Activated CD4-positive, alpha-beta T cell treated with anti-CD3 and anti-CD28 coated beads, Interleukin-2, amount 50 U/mL, for 48 hours (primary cell): ENCODE results near the gene NEXN.
A peak's percentile ranks its signal among the peaks of the same experiment; 100 is the strongest.

ENCODE experiments used
- DNase-seq, 2 experiments: peaks; one replicate each; pipeline ENCODE4 v3.0.0-alpha.2; 2020

The NEXN gene

DNA sequence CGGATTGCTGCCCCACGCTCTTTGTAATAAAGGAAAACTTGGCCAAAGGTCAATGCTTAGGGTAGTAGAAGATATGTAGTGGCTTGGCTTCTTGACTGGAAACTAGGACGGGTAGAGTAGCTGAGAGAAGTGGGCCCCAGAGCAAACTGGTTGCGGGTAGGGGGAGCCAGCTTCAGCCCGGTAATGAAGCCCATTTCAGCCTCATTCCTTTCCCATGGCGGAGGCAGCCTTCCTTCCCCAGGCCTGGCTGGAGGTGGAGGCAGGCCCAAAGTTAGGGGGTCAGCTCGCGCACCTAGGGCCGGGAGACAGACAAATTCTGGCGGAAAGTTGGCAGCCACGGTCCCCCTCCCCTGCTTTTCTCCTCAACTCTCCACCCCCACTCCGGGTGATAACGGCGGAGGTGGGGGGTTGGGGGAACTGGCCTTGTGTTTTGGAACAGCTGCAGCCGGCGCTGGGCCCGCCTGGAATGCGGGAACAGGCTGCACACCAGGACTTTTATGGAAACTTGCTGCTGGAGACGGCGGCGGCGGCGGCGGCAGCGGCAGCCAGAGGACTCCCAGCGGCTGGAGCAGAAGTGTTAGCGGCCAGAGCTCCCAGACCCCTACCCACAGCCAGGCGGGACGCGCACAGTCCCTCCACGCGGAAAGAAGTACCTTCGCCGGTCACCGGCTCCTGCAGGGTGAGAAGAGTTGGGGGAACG, at the start of gene NEXN:
TSS of gene NEXN (plus strand) at position 544 of the 700 bp plus-strand sequence. CDS start 27,483 bp downstream, outside the sequence.
- no peak for DNase-seq

DNA sequence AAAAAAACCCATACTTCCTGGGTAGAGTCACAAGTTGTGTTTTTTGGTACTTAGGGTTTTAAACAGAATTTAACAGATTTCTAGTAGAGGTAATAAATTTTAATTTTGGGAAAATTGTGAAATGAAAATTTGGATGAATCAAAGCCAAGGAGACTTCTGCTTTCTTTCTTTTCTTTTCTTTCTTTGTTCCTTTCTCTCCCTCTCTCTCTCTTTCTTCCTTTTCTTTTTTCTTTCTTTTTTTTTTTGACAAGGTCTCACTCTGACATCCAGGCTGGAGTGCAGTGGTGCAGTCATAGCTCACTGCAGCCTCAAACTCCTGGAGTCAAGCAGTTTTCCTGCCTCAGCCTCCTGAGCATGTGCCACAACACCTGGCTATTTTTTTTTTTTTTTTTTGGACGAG, 46.9 kb upstream of the NEXN start:
- no peak for DNase-seq

DNA sequence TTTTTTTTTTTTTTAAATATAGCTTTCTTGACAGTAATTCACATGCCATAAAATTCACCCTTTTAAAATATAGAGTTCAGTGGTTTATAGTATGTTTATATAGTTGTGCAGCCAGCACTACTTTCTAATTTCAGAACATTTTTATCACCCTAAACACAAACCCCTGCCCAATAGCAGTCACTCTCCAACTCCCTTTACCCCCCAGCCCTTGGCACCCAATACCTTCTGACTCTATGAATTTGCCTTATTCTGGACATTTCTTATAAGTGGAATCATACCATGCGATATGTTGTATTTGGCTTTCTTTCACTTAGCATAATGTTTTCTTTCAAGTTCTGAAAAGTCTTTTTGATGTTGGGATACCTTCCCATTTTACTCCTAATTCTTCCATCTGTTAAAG, 42.5 kb upstream of the NEXN start:
- no peak for DNase-seq

DNA sequence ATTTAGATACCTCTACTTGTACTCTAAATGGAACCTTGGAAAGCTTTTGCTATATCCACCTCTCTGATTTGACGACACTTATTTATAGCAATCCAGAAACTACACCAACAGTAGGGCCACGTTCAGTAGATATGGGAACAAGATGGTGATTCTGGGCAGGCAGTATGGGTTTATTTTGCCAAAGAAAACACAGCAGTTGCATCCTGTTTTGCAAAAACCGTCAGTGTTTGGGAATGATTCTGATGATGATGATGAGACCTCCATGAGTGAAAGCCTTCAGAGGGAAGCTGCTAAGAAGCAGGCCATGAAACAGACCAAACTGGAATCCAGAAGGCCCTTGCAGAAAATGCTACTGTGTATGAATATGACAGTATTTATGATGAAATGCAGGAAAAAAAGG, 41.5 kb upstream of the NEXN start:
- DNase-seq, result no peak

DNA sequence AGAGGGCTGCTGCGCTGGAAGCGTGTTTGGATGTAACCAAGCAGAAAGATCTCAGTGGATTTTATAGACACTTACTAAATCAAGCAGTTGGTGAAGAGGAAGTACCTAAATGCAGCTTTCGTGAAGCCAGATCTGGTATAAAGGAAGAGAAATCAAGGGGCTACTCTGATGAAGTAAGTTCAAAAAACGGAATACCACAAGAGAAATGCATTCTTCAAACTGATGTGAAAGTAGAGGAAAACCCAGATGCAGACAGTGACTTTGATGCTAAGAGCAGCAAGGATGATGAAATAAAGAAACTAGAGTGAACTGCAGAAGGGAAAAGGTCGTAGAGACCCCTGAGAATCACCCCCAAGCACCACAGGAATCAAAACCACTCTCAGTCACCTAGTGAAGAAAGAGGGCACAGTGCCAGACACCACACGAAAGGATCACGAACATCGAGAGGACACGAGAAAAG, 40.8 kb upstream of the NEXN start:
- no peak for DNase-seq

DNA sequence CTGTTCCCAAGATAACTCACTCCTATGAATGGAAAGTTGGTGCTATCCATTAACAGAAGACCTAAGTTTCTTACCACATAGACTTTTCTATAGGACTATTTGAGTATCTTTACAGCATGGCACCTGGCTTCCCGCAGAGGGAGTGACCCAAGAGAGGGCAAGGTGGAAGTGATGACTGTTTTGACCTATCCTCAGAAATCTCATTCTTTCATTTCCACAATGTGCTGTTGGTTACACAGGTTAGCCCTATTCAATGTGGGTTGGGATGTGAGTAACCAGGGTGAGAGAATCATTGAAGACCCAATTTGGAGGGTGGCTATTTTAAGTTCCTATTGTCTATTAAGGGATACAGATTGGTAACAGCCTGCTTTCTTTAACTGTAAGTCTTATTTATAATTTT, 38.3 kb upstream of the NEXN start:
- no peak for DNase-seq

DNA sequence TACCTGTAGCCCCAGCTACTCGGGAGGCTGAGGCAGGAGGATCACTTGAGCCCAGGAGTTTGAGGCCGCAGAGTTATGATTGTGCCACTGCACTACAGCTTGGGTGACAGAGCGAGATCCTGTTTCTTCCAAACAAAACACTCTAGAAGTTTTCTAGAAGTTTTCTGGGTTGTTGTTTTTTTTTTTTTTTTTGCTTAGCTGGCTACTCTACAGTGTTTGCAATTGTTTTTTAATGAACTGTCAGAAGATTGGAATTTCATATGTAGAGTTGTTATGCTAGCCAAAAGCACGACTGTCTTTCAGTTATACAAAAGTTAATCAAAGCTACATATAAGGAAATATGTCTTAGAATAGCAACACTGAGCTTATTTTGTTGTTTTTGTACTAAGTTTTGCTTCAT, 30.9 kb upstream of the NEXN start:
- no peak for DNase-seq

DNA sequence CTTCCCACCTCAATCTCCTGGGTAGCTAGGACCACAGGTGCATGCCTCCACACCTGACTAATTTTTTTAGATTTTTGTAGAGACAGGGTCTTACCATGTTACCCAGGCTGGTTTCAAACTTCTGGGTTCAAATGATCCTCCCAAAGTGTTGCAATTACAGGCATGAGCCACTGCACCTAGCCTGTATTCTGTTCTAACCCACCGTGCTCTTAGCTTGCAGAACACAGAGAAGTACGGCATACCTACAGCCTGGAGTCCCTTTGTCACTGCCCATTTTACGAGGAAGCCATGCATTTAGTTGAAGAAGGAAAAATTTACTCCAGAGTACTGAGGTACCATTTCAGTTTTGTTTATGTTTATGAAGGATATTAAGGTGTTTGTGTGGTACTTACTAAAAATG, 29.7 kb upstream of the NEXN start:
- DNase-seq, result no peak

DNA sequence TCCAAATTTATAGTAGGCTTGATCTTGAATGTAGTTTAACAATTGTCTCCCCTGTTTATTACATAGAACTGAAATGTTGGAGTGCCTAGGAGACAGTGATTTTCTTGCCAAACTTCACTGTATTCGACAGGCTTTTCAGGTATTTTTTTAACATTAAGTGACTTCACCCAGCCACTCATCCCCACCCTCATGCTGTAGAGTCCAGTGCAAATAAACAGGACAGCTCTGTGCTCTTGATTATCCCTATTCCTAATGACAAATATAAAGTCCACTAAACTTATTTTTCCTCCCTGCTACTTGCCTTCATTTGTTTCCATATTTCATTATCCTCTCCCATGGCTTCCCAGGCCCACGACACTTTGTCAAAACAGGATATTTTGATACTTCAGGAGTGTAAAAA, 29.2 kb upstream of the NEXN start:
- DNase-seq, result no peak

DNA sequence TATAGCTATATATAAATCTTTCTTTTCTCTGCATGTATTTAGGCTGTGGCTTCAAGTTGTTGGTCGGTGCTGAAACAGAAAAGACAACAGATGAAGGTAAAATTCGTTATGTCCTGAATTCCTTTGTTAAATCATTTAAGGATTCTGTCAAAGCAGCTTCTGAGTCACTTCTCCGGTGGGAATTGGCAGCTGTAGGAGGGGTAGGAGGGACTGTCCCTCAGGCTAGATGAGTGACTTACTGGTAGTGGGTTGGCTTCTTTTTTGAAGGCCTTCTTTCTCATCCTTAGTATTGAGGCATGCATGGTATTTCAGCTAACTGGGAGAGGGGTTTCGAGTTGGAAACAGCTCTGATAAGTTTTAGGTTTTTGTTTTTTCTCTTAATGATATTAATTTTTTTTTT, 22.1 kb upstream of the NEXN start:
- no peak for DNase-seq

DNA sequence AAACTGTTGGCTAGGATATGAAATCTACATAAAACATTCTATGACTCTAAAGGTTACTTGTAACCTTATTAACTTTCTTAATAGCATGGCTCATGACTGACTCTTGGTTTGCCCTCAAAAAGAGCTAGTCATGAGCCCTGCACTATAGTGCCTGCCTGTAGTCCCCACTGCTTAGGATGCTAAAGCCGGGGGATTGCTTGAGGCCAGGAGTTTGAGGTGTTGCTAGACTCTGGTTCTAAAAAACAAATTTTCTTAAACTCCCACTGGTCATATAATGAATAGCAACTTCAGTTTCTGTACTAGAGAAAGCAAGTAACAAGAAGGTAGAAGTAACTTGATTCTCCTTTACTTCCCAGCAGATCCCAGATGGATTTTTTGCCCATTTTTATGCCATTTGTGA, 15.8 kb upstream of the NEXN start:
- no peak for DNase-seq

DNA sequence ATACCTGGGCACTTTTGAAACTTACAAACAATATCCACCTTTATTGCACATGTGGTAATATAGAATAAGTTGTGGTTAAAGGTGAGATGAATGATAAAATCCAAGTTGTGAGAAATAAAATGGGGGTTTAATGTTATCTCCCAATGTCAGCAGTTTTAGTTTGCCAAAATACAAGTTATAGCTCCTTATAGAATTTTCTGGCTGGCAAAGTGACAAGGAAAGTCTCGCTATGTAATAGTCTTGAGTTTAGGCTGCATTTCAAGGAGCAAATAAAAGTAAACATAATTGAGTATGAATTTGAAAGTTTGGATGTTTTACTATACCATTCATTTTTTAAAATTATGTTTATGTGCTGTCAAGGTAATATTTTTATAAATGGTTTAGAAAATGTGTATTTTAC, 15.0 kb upstream of the NEXN start:
- no peak for DNase-seq

DNA sequence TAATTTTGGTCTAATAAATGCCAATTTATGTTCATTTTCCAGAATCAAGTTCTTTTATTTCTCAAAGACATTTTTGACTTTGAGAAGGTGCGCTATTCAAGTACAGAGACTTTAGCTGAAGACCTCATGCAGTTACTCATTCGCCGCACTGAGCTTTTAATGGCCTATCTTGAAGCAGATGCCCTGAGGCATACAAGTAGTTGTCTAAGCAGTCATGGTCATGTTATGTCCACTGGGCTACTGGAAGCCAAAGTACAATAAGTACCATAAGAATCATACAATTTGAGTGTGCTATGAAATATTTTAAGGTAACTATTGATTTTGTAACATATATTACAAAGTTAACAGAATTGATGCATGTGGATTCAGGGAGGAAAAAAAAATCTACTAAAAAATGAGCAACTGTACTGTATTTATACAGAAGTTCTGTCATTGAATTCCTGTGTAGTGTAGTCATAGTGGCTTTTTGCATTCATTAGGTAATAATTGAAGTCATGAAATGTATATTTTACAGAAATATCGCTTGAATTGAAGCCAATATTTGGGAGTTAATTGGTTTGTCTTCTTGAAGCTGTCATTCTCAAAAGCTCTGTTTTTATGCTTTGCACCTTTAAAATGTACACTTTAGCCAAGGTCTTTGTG, 13.5 kb upstream of the NEXN start:
- DNase-seq, result no peak

DNA sequence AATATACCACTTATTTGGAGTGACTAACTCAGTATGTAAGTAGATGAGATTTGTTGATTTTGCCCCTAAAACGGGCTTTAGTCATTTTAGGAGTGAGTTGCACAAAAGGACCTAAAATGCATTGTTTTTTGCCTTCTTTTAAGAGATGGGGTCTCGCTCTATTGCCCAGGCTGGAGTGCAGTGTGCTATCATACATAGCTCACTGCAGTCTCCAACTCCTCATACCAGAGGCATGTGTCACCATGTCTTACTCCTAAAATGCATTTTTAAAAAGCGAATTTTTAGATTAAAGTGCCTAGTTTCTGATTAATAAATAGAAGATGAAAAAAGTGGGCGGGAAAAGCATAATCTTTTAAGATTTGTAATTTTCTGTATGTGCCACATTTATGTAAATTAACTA, 11.5 kb upstream of the NEXN start:
- DNase-seq, result no peak

DNA sequence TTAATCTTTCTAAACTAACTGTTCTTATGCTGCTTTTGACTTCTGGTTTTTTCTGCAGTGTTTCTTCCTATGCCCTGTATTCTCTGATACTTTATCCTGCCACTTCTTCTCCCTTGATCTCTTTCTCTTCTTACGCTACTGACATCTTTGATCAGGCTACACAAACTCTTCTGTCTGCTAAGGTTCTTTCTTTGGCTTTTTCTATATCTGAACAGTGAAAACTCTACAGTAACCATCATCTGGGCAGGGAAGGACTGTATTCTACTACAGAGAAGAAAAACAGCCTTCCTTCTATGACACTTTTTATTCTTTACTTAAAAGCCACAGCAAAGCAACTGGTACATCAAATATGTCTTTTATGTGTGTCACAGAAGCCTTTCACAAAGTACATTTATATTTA, 7.4 kb upstream of the NEXN start:
- no peak for DNase-seq

DNA sequence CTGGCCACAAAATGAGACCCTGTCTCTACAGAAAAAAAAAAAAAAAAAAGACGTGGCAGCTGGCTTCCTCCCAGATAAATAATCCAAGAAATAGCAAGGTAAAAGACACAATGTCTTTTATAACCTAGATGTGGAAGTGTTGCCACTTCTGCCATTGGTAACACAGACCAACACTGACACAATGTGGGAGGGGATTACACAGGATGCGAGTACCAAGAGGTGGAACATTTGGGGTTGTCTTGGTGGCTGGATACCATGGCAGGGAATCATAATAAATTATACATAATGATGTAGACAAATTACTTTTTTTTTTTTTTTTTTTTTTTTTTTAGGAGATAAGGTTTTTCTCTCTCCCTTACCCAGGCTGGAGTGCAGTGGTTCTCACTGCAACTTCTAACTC, 6.0 kb upstream of the NEXN start:
- DNase-seq, result no peak

DNA sequence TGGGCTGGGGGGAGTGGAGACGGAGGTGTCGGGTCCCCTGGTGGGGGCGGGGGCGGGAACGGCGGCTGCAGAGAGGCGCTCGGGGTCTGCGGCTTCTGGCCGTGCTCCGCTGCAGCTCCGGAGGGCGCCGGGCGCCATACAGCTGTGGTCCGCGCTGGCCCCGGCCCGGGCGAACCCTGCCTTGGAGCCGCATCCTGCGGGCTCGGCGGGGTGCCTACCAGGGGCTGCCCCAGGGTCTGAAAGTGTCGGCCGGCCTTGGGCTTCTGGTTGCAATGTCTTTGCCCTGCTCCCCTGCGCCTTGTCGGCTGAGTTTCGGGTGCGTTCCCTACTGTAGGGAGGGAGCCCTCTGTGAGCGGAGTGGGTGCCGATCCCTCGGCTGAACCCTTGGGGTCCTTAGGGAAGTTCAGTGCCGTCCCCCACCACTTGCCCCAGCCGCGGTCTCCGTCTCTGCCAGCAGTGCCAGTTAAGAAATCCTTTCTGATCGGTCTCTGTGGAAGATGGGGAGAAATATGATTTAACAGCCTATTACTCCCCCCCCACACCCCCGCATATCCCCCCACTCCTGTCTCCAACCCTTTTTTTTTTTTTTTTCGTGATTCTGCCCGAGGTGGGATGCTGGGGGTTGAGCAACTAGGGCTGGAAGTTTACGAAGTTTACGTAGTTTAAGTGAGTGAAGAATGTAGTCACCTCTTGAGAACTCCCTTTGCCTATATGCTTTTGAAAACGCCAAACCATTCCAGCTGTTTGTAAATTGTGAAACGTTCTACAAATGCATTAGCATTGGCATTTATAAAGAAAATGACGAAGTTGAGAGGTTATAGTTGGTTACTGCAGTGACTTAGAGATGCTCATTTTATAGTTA, 588 bp downstream of the NEXN start:
- peak; percentile 17 to 22 for DNase-seq

DNA sequence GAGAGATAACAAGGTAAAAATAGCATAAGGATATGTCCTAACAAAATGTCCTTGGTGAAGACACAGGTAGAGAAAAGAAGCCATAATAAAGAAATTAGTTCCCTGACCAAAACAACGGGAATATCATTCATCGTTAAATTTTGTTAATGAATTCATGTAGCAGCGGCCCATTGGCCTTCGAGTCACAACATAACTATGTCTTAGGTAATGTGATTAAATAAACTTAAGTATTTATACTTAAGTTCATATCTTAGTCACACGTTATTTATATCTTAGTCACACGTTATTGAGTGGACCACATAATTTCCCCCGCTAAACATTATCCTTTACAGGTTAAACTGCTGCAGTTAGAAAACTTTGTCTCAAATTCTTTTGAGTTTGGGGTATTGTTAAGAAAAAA, 1.2 kb downstream of the NEXN start:
- no peak for DNase-seq

DNA sequence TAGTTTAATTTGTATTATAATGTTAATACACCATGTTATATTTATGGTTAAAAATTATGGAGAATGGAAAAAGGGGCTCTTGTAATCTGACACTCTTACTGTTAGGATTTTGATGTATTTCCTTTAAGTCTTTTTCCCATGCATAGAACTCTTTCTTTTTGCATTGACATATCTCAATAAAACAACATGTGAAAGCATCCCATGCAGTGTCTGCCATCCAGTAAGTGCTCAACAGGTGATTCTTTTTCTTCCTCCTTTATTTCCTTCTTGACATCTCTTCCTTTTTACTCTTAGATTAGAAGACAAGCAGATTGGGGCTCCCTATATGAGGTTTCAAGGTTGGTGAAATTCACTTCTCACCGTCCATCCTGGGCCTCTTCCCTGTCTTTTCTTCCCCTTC, 2.8 kb downstream of the NEXN start:
- no peak for DNase-seq

DNA sequence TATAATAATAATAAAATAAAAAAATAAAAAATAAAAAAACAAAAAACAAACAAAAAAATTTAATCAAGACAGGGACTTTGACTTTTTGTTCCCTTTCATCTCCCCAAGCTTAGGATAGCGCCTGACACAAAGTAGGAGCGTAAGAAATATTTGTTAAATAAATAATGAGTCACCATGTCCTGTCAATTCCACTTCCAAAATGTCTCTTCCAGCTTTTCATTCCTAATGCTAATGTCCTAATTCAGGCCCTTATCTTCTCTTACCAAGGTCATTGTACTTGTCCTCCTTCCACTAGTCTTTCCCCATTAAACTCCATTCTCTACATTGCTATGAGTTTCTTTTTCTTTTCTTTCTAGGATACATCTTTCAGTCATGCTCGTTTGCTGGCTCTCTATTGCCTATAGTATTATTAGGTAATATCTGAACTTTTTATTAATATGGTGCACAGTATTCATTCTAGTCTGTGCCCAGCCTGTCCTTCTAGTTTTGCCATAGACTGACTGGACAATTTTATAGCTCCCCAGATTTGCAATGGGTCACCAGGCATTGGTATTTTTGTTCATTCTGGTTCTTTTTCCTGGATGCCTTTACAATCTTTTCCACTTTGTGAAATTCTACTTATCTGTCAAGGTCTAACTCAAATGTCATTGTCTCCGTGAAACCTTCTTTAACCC, 11.4 kb downstream of the NEXN start:
- DNase-seq, result no peak

DNA sequence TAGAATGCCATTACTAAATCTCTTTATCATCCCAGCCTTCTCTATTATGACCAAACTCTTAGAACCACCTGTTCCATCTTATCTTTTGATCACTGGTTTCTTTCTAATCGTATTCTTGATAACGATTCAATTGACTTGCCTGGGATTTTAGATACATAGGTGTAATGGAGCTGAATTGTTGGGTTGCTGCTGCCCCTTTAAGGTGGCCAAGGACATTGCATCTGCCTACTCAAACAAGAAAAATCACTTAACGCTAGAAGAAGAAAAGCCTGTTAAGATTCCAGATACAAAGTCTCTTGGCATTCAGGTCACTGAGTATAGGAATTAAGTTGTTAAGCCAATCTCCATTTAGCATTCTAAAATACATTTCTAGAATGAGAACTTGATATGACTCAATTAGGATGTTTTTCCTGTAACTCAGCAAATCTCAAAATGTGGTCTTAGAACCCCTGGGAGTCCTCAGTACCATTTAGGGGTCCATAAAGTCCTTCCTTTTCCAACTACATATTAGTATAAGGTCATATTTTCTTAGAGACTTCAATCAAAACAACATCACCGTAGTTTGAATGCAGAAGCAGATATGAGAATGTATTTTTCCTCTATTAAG, 12.4 kb downstream of the NEXN start:
- DNase-seq, result peak in 1 of 2 experiments; percentile 7

DNA sequence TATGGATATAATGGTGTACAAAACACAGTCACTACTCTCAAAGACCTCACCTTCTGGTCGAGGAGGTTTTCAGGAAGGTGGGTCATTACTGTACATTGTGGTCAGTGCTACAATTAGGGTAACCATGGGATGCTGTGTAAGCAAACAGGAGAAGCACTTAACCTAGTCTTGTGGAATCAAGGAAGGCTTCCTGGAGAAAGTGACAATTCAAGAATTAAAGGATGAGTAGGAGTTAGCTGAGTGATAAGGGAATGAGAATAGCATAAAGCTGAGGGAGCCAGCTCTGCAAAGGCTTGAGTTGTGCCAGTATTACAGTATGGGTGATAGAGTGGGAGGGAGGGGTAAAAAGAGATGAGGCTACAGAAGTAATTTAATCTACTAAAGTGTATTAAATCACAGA, 17.2 kb downstream of the NEXN start:
- DNase-seq, result no peak

DNA sequence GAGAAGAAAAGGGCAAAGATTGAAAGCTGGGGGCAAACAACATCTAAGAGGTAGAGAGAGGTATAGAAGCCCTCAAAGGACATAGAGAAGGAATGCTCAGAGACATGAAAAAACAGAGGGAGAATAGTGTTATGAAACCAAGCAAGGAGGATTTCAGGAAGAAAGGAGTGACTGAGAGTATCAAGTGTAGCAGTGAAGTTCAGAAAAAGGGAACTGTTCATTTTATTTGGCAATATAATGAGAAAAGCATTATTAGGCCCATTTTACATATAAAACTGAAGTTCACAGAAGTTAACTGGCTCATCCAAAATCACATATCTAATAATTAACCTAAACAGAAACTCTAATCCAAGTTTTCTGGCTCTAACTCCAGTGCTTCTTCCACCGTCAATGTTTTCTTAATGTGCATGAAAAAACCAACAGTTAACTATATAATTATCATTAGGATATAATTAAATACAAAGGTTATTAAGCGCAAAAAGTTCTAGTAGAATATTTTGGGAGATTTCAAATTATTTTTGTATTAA, 17.7 kb downstream of the NEXN start:
- no peak for DNase-seq
